Stimulated activated naive CD4-positive, alpha-beta T cell treated with Interleukin-2 at 50 U/mL for 16 hours (primary cell): ENCODE measurements around the gene ESYT3.
"Not testable (repeated sequence)": the region's sequence is repeated elsewhere in the genome, so short reads cannot be mapped to it uniquely, and the experiment has no call there.

Source experiments
- DNase-seq: peaks from one replicate; lab custom pipeline; 2025; lab: John Stamatoyannopoulos, UW

Gene ESYT3

DNA sequence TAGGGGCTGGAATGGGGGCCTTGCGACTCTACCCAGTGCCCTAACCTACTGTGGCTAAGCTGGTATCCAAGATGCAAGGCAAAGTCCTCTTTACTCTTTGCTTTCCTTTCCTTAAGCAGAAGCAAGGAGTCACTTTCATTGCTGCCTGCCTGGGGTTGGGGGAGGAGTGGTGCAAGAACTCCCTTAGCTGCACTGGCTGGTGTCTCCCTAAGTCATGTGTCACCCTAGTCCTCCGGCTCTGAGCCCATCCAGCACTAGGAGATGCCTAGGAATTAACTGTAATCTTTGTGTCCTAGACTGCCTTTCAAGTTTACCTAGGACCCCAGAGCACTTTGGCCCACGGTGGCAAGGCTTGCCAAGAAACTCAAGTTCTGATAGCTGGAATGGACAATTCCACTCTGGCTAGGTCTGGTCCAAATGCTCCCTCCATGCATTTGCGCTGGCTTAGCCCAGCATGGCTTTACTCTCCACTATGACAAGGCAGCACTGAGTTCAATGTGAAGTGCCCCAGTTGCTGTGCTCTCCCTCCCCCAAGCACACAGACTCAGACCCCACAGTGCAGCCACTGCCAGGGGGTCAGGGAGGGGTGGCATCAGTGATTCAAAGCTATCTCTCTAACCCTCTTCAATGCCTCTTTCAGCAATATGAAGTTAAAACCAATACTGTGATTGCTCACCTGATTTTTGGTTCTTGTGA lies 58.7 kb downstream of the ESYT3 start:
- DNase-seq: no peak

DNA sequence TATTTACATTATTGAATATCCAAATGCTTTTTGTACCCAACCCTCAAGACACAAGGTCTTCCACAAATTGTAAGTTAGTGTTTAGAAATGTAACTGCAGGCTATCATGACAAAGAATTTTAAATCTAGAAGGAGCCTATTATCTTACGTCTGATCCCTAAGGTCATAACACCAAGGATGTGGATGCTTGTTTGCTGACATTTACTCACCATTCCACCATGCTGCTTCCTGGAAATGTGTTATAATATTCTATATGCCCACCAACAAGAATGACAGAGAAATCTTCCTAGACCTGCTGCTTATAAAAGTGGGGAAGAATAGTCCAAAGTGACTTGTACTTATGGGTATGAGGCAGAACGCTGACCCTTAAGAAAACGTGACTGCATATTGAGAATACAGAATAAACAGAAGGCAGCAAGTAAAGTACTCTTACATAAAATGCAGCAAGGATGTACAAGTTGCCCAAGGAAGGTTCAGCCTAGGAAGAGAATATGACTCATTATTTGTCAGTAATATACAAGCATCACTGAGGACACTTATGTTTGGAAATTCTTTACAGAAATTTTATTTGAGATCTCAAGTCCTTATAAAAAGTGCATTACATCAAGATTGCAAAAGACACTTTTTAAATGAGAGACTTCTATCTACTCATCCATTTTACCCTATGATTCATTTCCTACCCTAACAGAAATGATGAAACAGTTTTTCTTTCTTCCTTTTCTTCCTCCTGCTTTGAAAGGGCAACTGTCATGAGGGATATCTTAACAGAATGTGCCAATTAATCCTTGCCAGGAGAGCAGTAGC lies 59.6 kb downstream of the ESYT3 start:
- DNase-seq: no peak

DNA sequence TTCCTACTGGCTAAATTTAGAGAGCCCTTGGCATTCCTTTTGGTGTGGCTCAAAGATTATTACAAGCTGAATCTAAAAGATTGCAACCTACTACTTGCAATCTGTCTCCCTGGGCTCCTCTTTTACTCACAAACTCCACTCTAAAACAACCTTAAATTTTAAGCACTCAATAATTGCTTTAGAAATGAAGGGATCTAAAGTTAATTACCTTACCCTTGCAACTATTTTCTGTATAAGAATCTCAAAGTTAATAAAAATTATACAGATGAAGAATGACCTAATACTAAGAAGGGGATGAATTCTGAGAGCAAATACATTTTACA lies 60.2 kb downstream of the ESYT3 start:
- no peak for DNase-seq

DNA sequence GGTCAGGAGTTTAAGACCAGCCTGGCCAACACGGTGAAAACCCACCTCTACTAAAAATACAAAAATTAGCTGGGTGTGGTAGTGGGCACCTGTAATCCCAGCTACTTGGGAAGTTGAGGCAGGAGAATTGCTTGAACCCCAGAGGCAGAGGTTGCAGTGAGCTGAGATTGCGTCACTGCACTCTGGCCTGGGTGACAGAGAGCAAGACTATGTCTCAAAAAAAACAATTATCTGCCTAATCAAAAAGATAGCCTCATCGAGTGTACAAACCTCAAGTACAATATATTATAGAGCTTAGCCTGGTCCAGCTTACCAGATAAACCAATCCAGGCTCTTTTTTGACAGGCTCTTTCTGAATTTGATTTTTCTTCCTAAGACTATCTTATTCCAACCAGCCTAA lies 61.2 kb downstream of the ESYT3 start:
- DNase-seq: not testable (repeated sequence)

DNA sequence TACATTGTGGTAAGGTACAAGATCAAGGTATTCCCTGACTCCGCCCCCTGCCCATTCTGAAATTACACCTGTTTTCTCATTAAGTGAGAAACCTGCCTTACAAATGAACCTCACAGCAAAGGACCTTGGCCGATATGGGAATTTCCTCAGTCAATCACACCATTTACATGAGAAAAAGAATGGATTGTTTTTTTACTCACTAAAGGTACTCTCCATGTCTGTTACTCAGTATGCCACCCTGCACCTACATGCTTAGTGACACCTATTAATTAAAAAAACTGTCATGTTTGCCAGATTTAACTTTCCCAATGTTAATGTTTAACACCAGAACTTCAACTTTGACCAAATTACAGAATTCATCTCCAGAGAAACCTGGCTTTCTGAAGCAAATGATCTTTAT lies 62.0 kb downstream of the ESYT3 start:
- no peak for DNase-seq

DNA sequence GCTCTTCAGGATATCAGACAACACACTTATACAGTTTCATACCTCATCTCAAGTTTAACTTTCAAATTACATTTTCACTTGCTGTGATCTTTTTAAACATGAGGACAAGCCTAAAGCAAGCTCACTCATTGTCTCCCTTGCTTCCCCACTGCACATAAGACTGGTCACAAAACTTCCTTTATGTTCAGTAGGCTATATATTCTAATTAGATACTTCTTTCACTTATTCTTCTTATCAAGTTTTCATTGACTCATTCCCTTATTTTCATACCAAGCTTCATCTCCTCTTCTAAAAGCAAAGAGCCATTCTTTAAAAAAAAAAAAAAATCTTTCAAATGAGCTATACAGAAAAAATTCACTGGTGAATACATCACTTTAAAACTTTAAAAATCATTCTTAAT lies 62.6 kb downstream of the ESYT3 start:
- DNase-seq: no peak

DNA sequence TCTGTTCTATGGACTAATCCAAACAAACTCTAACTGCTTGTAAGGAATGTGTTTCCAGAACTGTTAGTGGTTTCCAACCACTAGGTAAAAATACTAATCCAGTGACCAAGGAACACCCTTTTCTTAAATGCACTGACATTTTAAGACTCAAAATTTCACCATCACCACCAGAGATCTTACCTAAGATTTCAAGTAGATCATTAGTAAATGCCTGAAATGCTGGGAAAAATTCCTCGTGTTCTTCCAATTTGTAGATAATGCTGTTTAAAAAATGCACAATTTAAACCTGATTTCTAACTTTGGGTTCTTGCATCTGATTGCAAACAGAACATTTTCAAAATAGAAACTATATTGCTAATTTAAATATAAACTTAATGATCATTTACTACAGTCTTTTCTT lies 63.4 kb downstream of the ESYT3 start:
- DNase-seq: no peak

DNA sequence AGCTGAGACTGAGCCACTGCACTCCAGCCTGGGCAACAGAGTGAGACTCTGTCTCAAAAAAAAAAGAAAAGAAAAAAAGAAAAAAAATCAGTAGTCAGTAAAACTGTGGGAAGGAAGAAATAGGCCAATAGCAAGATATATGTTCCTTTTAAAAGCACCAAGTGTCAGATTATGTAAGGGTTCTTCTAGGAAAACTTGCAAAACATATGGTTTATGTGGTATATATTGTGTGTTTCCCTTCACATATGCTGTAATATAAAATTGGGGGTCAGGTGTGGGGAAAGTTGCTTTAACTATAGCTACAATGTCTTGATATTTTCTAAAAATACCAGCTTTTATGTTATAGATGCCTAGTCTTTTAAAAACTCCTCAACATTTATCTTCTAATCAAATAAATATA lies 64.6 kb downstream of the ESYT3 start:
- no peak for DNase-seq

DNA sequence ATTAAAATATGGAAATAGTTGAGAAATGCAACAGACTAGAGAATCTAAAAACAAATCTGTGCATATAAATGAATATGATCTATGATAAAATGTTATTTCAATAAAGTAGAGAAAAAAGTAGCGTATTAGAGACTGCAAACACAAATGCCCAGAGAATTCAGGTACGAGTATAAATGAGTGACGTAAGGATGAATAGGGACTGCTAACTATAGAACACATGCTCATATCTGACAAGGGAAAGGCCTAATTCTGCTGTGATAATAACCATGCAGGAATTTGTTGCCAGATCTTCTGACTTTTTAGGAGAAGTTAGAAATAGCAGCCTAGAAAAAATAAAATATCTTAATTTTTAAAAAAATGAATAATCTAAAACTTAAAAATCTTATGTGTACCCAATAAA lies 73.1 kb downstream of the ESYT3 start:
- DNase-seq: no peak

DNA sequence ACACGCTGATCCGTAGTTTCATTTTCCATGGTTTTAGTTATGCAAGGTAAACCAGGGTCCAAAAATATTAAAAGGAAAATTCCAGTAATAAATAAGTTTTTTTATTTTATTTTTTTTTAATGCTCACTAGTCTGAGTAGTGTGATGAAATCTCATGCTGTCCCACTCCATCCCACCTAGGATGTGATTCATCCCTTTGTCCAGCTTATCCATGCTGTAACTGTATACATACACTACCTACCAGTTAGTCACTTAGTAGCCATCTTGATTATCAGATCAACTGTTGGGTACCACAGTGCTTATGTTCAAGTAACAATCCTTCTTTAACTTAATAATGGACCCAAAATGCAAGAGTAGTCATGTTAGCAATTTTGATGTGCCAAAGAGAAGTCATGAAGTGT lies 75.2 kb downstream of the ESYT3 start:
- DNase-seq: no peak

DNA sequence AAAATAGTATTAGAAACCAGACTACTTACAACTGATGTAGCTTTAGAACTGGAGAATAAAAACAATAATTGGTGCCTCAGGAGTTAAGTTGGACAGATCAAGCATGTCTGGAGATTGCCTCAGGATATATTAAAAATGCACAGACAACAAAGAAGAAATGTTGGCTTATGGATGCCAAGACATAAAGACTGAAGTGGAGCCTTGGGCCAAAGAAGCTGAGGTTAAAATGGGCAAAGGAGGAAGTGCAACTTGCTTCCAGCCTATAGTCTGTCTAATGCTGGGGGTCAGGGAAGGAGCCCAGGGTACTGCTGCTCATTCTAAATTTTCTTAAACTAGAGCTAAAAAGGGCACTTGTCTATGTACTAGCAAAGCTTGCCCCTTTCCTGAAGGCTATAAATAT lies 77.5 kb downstream of the ESYT3 start:
- DNase-seq: no peak

DNA sequence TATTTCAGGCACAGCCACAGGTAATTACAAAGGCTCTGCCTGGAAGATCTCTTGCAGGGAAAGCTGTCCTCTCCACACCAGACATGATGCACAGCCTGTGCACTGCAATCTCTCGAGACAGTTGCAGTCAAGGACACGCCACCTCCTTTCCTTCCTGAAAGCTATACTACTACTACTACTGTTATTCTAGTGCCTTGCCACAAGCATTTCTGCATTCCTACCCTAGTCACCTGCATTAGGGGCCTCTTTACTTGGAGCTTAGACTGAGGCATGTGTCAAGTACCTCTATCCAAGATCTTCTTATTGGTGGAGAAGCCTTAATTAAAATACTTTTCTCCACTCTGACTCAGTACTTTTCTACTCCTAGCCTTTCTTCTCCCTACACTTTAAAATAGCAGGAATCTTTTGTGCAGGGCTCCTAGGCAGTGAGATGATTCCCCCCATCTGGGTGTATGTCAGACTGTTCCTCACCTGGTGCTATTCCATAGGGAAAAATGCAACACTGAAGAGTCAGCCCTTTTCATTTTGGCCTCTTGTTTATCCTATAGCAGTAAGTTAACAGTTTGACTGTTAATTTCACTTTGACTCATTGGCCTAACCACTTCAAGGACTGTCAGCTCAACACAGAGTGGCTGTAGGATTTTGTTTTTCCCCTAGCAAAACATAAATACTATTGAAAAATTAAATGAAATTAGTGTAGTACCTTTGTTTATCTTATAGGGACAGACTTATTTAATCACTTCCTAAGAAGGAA lies 78.9 kb downstream of the ESYT3 start:
- no peak for DNase-seq

DNA sequence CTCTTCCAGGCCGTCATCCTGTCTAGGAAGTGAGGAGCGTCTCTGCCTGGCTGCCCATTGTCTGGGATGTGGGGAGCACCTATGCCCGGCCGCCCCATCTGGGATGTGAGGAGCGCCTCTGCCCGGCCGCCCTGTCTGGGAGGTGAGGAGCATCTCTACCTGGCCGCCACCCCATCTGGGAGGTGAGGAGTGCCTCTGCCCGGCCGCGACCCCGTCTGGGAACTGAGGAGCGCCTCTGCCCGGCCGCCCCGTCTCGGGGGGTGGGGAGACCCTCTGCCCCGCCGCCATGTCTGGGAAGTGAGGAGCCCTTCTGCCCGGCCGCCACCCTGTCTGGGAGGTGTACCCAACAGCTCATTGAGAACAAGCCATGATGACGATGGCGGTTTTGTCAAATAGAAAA lies 87.0 kb downstream of the ESYT3 start:
- DNase-seq: not testable (repeated sequence)
